ENCODE measurements around the gene ATM.

DNA sequence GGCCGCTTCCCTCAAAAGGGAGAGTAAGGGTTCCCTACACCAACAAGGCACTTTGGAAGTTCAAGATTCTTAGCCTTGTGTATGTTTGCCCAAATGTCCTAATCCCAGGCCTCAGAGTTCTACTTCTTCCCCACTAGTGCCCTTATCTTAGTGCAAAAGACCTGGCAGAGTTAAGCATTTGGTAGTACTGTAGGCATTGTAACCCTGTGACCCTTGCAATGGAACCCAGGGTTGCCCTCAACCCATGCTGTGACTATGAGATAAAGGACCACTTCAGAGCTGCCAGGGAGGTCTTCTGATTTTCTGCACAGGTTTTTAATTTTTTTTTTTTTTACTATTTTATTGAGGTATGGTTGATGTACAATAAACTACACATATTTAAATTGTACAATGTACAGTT lies 179.4 kb downstream of the ATM start:
- TF ChIP-seq, protein P1, sequence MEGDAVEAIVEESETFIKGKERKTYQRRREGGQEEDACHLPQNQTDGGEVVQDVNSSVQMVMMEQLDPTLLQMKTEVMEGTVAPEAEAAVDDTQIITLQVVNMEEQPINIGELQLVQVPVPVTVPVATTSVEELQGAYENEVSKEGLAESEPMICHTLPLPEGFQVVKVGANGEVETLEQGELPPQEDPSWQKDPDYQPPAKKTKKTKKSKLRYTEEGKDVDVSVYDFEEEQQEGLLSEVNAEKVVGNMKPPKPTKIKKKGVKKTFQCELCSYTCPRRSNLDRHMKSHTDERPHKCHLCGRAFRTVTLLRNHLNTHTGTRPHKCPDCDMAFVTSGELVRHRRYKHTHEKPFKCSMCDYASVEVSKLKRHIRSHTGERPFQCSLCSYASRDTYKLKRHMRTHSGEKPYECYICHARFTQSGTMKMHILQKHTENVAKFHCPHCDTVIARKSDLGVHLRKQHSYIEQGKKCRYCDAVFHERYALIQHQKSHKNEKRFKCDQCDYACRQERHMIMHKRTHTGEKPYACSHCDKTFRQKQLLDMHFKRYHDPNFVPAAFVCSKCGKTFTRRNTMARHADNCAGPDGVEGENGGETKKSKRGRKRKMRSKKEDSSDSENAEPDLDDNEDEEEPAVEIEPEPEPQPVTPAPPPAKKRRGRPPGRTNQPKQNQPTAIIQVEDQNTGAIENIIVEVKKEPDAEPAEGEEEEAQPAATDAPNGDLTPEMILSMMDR (IDR thresholded peaks at IDR 0.05; ENCODE audit: poor library complexity), result no peak
- no peak for TF ChIP-seq EZH2 (IDR thresholded peaks at IDR 0.05; ENCODE audit: borderline replicate concordance)

Data from hepatocyte (in vitro differentiated cells).